GM18508 (cell line): ENCODE data around the gene GRIK3.
"Not testable (repeated sequence)": the region's sequence is repeated elsewhere in the genome, so short reads cannot be mapped to it uniquely, and the experiment has no call there.

Experiments
- ATAC-seq: cut with Tn5 transposase; IDR thresholded peaks from one replicate; pipeline ENCODE4 v1.9.1; 2021; ENCODE audit warnings: moderate number of reproducible peaks; ENCODE audit not compliant: insufficient read depth, unreplicated experiment

Gene GRIK3

DNA sequence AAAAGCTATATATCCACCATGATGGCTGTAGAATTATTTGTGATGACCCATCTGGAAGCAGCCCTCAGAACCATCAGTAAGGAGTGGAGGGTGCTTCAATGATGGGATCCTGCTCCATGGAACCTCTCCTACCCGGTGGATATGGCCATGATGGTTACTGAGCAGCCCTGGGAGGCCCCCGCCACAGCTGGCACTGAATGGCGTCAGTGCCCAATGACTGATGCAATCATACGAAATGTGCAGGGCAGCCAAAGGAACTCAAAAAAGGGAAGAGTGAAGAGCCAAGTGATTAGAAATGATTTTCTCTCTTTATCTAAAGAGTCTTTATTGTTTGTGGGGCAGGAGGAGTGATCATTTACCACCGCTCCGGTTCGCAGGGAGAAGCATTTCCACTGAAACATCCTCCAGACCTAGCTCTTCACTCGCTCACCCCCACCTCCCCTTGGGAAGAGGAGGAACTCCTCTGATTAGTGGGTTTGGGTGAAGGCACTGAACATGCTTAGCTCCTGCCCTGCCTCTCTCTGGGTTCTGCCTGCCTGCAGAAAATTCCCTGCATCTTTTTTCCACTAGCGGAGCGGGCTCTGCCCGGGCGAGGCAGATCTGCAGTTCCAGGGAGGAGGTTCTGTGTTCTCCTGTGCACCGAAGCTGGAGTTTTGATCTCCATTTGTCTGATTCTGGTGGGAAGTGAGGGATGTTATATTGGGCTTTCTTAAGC, 260.3 kb downstream of the GRIK3 start:
- ATAC-seq: no peak

DNA sequence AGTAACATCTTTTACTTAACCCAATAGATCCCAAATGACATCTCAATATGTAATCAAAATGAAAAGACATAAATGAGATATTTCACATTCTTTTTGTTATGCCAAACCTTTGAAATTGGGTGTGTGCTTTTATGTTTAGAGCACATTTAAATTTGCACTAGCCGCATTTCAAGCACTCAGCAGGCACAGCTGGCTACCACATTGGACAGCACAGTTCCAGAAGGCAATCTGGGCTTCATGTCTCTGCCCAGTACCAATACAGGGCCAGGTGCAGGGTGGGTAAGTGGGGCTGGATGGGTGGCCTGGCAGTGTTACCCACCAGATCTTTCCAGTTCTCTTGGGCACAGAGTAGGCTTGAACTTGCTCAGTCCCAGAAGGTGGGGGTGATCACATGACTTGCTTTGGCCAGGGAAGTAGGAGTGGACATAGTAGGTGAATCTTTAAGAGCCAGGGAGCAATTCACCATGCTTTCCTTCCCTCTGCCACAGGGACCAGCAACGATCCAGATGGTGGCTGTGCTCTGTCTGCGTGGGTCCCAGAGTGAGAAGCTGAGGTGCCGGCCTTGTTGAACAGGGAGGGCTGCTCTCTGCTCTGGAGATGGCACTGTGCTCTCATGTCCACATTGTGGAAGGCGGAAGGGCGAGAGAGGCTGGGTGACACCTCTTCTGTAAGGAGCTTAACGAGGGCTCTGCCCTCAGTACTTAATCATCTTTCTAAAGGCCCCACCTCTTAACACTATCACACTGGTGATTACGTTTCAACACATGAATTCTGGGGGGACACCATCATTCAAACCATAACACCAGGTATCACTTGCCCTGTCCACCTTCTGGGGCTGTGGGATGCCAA, 261.4 kb downstream of the GRIK3 start:
- ATAC-seq: no peak

DNA sequence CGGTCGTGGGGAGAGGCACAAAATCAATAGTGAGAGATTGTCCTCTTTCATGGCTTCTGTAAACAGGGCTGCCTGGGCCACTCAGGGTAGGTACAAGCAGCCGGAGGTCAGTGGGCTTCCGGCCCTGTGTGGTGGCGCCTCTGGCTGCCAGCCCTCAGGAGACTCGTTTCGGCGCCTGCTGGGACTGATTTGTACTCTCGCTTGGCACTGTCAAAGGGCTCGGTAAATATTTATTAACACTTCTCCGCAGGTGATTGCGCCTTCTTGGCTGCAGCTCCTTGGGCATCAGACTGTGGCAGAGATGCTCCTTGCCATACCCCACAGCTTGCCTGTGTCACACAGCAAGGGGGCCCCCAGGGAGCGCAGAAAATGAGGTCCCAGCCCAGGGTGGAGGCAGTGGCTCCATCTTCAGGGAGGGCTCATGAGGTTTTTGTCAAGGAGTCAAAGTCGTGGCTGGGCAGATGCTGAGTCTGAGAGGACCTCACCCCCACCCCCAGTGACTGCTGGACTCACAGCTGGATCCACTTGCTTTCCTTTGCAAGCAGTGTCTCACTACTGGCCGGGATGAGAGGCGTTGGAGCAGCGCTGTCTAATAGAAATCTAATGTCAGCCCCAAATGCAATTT, 262.5 kb downstream of the GRIK3 start:
- ATAC-seq: no peak

DNA sequence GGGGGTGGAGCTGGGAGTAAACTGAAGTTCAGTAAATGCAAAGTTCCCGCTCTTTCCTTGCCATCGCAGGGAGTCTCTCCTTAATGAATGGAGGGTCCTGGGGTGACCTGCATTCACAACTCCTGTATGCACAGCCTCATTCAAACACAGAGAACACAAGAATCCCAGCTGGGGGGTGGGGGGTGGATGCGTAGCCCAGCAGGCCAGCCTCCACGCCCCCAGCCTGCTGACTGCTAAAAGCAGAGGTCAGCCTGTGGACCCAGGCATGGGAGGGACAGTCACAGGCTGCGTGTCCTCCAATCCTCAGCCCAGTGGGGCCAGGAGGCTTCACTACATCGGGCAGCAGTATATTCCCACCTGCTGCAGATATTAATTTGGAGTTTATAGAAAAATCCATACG, 263.1 kb downstream of the GRIK3 start:
- no peak for ATAC-seq

DNA sequence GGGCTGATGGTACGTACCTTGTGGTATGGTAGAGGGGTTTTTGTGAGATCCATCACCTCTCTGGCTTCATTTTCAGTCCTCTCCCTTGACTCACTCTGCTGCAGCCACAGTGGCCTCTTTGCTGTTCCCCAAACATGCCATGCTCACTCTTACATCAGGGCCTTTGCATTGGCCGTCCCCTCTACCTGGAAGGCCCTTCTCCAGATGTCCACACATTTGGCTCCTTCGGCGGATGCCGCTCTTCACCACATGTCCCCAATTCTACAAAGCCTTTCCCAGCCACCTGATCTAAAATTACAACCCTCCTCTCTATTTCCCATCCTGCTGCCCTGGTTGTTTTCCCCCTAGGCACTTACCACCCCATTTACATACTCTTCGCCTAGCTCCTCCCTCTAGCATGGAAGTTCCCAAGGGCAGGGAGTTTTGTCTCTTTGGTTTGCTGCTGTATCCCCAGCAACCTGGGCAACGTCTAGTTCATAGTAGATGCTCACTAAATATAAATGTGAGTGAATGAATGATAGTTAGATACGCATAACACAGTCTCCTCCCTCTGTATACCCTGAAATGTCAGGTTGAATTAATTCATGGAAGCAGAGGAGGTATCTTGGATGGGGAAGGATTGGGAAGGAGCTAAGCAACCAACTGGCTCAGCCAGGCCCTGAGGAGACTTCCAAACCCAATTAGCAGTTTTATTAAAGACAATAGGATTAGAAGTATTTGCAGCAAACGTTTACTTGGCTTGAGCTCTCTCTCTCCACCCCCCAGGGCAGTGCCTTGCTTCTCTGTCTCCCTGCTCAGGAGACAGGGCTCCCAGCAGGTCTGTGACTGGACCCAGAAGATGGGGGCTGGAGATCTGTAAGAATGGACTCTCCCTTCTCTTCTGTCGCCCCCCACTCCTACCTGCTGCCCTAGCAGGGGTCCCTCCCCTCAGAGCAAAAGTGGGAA, 264.2 kb downstream of the GRIK3 start:
- no peak for ATAC-seq

DNA sequence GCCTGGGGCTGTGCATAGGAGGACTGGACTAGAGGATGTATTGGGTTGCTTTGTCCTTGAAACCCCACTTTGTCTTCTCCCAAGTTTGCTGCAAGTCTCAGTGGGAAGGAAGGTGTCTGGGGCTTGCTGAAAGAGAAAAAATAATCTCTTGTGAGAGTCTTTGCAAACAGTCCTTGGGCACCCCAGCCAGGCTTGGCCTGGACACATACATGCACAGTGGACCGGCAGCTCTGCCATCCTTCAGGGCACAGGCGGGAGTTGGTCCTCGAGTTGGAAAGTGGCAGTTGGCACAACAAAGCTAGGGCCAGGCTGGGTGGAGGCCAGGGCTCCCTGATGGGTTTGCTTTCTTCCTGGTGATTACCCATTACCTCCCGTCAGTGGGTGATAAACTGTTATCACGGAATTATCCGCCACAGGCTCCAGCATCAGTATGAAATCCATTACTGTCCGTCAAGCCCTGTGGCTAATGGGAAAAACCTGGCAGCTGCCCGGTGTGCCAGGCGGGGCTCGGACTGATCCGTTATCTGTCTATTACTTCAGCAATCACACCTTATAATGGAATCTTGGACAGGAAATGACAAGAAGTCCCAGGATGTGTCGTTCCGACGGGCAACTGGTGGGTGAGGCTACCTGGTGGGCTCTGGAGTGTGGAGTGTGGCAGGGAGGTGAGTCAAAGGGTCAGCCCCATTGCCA, 265.7 kb downstream of the GRIK3 start:
- no peak for ATAC-seq

DNA sequence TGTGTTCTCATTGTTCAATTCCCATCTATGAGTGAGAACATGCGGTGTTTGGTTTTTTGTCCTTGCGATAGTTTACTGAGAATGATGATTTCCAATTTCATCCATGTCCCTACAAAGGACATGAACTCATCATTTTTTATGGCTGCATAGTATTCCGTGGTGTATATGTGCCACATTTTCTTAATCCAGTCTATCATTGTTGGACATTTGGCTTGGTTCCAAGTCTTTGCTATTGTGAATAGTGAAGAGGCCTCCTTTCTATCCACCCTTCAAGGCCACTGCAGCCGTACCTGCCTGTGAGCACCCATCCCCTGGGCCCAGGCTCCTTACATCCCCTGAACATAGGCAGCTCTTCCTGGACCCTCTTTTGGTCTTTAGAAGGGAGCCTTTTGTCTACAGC, 266.9 kb downstream of the GRIK3 start:
- ATAC-seq: not testable (repeated sequence)

DNA sequence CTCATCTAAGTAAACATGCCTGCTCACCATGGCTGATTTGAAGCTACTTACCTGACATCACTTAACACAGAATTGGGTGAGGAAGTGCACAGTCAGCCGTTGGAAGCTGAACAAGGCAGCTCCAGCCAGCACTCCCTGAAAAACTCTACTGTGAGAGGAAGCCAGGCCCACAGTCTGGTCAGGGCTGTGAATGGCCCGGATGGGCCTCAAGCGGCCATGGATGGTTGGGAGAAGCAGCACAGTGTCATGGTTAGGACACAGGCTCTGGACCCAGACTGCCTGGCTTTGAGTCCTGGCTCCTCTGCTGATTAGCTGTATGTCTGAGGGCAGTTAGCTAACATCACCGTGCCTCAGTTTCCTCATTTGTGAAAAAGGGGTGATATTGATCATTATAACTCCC, 267.8 kb downstream of the GRIK3 start:
- no peak for ATAC-seq

DNA sequence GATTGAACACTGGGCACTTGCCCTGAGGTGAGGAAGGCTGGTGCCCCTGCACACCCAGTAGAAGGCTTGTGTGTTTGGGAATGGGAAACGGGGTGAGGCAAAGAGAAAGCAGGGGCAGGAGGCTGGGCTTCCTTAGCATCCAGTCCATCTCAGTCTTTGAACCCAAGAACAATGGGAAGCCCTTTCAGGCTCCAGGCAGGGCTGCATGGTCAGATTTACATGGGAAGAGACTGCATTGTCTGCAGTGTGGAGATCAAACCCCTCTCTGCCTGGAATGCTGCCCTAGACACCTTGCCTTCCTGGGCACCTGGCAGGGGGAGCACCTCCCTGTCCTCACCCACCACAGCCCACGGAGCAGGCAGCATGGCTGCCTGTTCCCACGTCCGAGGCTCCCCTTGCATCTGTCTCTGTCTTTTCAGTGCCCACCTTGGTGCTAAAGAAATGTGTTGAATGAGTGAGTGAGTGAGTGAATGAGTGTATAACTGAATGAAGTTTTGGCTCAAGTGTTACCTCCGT, 268.5 kb downstream of the GRIK3 start:
- ATAC-seq: no peak

DNA sequence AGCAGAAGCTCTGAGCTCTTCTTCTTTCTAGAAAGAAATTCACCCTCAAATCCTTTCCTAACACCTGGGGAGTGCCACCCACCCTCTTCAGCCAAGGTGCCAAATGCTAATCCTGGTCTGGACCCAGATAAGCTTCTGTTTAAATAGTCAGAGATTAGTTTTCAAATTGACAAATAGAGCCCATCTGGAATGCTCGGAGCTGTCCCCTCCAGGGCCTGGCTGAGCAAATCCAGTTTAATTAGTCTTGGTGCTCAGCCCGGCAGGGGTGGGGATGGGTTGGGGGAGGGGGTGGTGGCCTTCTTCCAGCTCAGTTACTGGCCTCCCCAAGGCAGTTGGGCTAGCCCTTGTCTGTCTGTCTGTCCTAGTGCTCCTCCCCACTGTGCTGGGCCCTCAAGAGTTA, 269.5 kb downstream of the GRIK3 start:
- ATAC-seq: no peak

DNA sequence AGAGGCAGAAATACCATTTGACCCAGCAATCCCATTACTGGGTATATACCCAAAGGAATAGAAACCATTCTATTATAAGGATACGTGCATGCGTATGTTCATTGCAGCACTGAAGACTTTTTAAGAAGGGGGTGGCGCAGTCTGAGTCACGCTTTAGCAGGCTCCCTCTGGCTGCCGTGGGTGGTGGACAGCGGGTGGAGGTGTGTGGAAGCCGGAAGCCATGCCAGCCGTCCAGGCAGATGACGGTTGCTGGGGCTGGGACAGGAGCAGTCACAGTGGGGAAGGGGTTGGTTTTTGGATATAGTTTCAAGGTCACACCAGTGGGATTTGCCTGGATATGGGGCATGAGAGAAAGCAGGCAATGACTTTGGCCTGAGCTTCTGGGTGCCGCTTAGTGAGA, 270.5 kb downstream of the GRIK3 start:
- ATAC-seq: no peak

DNA sequence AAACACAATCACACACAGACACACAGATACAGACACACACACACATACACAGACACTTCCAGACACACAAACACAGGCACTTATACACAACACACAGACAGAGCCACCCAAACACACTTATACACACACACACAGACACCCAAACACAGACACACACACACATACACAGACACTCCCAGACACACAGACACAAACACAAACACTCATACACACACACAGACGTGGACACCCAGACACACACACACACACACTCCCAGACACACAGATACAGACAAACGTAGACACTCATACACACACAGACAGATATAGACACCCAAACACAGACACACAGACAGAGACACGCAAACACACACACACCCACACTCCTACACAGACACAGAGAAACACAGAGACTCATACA, 272.1 kb downstream of the GRIK3 start:
- no peak for ATAC-seq

DNA sequence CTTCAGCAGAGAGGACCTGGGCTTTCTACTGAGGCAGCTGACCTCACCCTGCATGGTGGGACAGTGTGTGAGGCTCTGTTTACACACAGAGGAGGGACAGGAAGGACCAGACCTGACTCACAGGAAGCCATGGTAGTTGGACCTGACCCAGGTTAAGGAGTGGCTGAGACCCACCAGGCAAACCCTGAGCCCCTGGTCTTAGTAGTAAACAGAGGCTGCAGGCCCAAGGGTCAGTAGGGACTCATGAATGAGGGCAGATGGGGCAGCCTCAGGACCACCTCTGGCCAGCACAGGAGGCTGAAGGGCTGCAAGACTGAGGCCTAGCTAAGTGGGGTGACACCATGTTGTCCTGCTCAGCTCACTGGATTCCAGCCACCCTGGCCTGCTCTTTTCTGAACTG, 273.2 kb downstream of the GRIK3 start:
- no peak for ATAC-seq

DNA sequence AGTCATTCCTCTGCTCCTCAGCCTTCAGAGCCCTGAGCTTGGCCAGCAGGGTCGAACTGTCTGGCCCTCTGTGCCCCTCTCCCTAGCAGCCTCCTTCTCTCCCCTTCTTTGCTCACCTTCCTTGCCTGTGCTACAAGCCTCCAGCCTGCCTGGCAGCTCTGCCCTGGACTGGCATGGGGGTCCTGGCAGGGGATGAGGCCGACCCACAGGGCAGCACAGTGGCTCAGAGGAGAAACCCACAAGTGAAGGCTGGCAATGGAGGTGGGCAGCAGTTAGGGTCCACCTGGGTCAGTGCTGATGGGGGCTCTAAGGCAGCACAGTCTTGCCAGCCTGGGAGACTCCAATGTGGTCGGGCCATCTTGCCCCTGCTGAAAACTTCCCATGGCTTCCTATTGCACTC, 274.2 kb downstream of the GRIK3 start:
- no peak for ATAC-seq

DNA sequence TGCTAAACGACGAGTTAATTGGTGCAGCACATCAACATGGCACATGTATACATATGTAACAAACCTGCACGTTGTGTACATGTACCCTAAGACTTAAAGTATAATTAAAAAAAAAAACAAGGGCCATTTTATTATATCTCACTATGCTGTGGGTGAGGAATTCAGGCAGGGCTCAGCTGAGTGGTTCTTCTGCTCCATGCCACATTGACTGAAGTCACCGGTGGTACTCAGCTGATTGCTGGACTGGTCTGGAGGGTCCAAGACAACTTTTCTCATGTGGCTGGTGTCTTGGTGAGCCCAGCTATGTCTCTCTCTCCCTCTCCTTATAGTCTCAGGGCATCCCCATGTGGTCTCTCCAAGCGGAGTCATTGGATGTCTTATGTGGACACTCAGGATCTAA, 275.0 kb downstream of the GRIK3 start:
- ATAC-seq: no peak

DNA sequence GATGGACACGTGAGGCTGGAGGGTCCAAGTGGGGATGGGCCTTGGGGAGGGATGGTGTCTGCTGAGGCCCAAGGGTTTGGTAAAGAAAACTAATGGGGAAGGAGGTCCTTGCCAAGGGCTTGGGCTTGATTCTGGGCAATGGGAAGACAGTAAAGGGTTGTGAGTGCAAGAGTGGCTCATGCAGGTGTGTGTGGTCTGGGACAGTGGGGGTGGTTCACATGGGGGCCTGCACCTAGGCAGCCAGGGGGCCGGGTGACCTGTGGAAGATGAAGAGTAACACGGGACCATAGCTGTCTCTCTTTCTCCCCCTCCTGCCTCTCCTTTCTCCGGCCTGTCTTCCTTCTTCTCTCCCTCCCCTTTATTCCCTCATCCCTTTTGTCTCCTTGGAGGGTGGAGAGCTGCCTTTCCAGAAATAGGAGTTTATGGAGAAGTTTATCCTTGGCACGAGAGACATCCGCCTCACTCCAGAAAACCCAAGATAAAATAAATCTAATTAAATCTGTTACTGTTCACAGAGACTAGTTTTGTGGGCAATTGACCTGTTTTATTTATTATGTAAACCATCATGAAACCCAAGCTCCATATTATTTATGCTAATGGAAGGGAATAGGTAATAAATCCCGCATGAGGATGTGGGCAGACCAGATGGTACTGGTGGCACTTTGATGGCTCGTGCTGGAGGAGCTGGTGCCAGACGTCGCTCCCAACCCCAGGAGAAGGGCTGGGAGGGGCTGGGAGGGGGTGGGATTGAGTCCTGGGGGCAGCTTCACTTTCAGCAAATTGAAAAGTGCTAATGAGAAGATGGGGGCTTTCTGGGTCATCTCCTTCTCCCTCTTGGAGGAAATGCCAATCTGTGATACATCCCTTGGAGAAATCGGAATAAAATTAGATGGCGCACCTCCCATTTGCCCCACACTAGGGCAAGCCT, 278.7 kb downstream of the GRIK3 start:
- no peak for ATAC-seq

DNA sequence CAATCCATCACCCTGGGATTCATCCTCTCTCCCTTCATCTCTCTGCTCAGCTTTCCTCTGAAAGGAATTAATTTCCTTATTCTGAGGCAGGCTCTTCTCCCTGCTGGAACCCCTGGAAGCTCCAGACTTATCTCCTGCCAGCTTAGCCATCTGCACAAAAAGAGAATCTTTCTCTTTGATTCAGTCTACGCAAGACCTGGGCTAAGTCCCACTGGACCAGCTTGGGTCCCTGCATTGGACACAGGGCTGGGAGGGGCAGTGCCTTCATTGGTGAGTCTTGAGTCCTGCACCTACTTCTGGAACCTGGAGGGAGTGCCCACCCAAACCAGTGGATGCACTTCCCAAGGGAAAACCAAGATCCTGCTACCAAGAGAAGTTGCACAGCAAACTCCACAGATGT, 279.9 kb downstream of the GRIK3 start:
- ATAC-seq: no peak

DNA sequence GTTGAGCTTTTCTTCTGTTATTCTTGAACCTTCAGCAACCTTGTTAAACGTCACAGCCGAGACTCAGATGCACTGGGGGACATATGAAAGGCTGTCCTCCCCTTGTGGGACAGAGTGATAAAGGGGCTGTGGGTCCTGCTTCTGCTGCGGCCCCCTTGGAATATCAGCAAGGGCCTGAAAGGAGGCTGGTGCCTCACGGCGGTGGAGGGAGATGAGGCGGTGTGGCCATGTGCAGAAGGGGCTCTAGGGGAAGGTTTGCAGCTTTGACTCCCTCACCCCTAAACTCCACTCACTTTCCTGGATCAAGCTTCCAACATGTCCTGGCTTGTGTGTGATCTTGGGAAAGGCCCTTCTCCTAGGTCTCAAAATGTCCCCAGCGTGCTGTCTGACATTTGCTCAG, 280.9 kb downstream of the GRIK3 start:
- ATAC-seq: no peak
